GM19239 (cell line): ENCODE results near the gene CPT1B.
"Not testable (repeated sequence)": the region's sequence is repeated elsewhere in the genome, so short reads cannot be mapped to it uniquely, and the experiment has no call there.

Experiments used
- DNase-seq: peaks from one replicate; pipeline ENCODE4 v3.0.0; 2011; ENCODE audit warnings: low spot score; ENCODE audit not compliant: insufficient read length
- FAIRE-seq: peaks from 2 replicates; lab custom pipeline; 2011; peaks lifted over from hg19 to GRCh38; lab: Jason Lieb, UNC

The CPT1B gene

DNA sequence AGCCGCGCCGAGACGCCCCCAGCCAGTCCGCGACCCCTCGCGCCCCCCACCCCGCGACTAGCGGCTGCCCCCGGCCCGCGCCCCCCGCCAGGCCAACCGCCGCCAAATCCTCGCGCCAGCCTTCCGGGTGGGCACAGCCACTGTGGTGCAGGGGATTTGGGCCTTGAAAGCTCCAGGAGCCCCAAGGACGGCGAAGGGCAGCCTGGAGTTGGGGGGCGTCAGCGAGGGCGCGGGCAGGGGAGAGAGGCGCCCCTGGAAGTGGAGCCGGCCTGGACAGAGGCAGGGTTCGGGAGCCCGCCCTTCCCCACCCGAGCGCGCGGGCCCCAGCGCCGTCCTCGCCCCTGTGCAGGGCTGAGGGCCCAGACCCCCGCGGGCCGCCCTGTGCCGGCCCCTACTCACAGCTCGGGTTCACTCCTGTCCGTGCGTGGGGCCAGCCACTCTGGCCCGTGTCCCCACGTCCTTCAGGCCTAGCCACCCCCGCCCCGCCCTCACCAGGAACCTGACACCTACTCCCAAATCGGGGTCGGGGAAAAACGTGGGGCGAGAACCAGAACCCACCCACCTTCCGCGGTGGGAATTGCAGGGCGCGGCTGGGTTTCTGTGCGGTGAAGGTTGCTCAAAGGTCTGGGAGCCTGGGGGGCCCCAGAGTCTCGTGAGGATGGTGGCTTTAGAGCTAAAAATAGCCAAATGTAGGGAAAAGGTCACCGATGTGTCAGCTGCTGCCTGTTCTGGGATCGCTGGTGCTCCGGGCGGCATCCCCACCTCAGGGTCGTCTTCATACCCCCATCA is at the start of gene CPT1B:
Gene CPT1B, minus strand, starts transcription at position 441 of the 789 bp plus-strand sequence. CDS start 512 bp downstream, outside the sequence.
- DNase-seq (no peak), FAIRE-seq (no peak)

DNA sequence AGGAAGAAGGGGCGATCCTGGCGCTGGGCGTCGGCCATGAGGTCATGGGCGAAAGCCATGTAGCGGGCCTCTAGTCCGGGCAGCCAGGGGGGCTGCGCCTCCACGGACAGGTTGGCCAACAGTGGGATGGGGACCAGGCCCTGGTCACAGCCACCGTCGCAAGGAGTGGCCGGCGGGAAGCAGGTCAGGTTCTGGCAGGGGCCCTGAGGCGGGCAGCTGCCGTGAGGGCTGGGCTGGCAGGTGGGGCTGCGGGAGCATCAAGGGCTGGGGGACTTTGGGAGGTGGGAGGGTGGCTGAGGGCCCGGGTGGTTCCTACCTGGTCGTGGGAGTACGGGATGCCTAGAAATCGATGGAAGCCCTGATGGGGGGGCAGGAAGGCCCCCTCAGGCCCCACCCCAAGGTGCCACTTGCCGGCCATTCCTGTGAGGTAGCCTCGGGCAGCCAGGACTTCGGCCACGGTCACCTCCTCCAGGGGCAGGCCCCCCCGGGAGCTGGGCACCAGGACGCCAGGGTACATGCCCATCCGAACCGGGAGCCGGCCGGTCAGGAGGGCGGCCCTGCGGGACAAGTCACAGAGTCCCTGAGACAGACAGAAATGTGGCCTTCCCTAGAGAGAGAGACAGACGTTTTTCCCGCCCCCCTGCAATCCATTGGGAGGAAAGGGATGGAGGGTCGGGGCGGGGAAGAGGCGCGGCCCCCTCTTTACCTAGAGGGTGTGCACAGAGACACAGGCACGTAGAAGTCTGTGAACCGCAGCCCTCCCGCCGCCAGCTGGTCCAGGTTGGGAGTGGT is 48.8 kb upstream of the CPT1B start:
- no peak for FAIRE-seq
- no peak for DNase-seq

DNA sequence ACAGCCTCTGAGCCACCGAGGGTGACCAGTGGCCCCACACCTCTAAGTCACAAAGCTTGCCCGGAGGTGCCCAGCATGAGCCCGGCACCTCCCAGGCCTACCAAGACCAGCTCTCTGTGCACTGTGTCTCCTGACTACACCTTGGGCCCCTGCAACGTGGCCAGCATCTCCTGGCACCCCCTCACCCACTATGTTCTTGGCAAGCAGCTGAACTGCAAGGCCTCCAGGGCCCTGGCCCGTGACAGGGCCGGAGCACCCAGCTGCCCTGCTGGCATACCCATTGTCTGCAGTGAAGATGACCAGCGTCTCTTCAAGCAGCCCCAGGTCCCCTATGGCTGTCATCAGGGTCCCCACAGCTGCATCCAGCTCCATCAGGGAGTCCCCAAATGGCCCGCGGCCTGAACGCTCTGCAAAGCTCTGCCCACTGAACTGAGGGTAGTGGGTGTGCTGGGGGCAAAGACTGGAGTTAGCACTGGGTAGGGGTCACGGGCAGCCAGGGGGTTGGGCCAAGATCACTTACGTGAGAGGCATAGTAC is 48.2 kb upstream of the CPT1B start:
- no peak for FAIRE-seq
- no peak for DNase-seq

DNA sequence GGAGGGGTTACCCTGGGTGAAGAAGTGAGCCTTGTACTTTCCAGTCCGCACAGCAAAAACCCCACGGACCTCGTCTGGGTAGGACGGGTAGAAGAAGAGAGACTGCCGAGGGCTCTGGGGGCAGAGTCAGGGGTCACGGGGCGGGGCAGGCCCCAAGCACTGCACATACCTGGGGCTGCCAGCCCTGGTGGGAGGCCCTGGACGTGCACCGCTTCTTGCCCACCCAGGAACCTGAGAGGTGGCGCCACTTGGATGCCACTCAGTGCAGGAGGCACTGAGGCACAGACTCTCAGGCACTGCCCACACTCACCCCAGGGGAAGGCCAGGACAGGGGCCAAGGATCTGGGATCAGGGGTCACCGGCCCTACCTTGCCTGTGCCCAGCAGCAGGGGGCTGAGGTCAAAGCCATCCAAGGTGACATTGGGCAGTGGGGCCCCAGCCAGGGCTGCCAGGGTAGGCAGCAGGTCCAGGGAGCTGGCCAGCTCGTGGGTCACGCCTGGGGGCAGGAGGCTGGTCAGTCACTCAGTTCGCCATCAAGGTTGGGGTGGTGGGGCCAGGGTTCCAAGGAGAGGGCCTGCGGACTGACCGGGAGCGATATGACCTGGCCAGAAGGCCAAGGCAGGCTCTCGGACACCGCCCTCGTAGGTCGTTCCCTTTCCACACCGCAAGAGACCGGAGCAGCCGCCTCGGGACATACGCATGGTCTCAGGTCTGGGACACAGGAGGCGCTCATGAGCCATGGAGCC is 47.5 kb upstream of the CPT1B start:
- FAIRE-seq (no peak), DNase-seq (no peak)

DNA sequence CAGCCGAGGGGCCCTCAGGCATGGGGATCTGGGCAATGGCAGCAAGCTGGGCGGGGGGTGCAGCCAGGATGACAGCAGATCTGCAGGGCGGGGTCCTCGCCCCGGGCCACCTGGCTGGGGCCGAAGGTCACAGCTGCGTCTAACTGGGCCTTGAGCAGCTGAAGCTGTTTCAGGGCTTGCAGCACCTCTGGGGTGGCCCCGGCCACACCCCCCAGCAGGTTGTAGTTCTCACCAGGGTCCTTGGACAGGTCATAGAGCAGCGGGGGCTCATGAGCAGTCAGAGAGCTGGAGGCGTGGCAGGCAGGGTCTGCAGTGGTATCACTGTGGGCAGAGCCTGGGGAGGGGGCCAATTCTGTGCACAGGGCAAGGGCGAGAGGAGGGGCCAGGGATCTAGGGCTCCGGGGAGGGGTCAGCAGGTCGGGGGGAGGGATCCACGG is 46.9 kb upstream of the CPT1B start:
- FAIRE-seq (no peak), DNase-seq (no peak)

DNA sequence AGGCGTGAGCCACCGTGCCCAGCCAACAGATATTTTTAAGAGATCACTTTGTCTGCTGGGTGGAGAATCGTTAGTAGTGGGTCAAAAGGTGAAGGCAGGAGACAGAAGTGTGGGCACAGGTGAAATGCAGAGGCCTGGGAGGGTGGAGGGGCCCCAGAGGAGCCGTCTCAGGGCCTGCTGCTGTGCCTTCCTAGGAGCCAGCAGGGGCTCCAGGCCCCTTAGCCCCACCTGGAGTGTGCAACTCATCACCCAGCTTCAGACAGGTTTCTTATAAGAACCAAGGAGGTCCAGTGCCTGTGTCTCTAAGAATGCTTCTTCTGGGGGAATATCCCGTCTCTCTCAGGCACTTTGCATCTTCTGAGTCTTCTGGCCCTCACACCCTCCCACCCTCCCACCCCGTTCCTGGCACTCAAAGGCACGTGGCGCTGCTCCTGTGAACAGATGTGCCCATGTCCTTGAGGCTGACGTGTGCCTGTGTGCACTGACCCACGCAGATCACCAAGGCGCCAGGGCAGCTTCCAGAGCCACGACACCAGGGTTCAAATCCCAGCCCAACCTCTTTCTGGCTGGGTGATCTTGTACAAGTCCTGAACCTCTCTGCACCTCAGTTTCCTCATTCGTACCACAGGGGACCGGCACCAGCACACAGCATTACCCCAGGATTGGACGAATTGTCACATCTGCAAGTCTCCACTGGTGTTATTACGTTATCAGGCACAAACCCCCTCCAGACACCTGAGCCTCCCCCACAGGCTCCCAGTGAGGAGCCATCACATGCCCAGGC is 46.3 kb upstream of the CPT1B start:
- DNase-seq = no peak
- no peak for FAIRE-seq

DNA sequence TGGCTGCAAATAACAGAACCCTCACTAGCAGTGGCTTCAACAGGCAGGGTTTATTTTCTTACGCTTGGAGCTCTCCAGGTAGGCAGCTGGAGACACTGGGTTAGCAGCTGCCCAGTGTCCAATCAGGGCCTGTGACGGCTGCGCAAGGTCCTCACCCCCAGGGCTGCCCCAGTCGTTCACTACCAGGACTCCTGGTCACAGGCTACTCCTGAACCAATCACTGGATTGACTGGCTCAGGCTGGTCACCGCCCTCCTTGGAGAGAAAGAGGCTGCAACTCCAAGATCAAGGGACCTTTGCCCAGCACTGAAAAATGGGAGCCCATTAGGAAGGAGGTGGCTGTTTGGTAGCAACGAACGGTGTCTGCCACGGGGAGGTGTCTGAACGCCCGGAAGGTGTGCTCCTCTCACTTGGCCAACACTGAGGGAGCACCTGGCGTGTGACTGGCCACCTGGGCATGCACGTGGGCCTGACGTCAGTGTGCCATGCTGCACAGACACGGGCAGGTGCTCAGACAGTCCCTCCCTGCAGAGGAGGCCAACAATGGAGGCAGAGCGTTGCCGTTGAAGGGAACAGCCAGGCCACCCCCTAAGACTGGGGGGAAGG is 44.6 kb upstream of the CPT1B start:
- FAIRE-seq (no peak), DNase-seq (no peak)

DNA sequence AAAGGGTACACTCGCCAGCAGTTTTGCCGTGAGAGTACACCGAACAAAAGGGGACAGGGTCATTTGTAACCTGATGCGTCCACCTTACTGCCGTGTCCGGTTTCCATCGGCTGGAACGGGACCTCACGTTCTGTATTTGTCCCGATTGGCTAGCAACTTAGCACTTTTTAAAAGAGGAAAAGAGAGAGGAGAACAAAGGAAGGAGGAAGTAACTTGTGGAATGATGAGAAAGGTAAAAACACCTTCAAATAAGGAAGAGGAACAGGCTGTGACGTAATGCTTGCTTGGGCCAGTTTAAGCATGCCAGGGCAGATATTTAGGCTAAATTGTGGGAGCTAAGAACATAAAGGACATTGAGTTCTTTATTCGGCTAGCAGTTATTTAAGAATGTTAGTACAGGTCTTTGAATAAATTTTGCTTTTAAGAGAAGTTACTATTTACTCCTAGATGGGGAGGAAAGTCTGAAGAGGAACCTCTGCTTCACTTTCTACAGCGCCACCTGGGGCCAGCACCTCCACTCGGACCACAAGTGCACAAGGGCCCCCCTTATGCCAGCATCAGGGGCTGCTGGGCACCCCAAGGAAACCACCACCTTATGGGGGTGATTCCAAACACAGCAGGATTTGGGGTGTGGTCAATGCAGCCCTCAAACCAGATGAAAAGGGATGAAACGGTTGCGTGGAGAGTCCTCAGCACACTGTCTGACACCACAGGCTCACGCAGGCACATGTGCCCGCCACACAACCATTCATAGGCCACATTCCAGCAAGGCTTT is 43.9 kb upstream of the CPT1B start:
- FAIRE-seq = peak; percentile 86

DNA sequence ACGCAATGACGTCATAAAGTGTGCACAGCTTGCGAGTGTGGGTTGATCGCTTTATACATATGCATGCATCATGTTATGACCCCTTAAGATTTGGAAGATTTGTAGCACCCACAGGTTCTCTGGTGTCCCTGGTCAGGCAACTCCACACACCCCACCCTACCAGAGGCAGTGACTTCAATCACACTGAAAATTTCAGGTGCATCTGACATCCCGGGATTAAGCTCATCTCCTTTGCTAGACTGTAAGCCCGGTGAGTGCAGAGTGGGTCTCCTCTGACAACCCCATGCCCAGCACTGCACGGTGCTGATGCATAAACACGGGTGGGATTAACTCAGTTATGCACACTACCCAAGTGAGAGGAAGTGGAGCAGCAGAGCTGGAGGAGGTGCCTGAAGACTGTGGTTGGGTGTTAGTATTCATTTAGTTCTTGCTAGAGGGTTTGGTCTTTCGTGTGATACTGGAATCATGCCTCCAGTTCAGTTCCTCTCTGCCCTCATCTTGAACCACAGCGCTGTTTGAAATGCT is 43.2 kb upstream of the CPT1B start:
- DNase-seq = no peak
- peak; percentile 97 for FAIRE-seq

More for the DNA sequence above, 43.9 kb upstream of the CPT1B start:
- no peak for DNase-seq

DNA sequence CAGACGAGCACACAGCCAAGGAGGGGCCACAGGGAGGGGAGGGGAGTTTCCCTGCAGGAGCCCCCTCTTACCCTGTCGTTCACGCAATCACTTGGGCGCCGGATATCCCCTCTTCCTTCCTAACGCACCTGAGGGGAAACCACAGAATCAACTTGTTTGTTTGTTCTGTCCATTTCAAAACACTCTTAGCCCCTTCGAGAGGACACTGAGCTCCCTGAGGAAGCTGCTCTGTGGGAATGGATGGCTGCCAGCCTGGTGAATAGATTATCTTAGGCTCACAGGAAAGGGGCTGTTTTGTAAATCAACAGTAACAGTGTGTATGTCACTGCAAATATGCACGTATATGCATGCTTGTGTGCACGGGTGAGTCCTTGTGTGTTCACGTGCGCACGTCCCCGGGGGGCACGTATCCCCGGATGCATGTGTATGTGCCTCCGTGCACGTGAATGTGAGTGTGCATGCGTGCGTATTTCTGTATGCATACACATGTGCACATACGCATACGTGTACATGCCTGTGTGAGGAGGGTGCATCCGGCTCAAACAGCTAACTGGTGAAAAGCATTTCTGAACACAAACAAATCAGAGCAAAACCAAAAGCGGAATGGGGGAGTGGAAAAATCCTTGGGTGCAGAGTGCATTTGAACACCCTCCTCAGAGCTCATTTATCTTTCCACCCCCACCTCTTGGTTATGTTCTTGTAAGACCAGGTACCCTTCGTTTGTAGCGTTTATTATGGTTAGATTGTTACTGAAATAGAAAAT is 42.5 kb upstream of the CPT1B start:
- FAIRE-seq (no peak), DNase-seq (no peak)

DNA sequence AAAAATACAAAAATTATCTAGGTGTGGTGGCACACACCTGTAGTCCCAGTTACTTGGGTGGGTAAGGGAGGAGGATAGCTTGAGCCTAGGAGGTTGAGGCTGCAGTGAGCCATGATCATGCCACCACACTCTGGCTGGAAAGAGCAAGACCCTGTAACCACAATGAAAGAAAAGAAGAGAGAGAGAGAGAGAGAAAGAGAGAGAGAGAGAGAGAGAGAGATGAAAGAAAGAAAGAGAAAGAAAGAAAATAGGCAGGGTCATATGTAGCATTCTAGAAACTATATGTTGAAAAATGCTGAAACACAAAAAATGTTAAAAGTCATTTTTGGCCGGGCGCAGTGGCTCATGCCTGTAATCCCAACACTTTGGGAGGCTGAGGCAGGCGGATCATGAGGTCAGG is 36.1 kb upstream of the CPT1B start:
- DNase-seq, FAIRE-seq: not testable (repeated sequence)

DNA sequence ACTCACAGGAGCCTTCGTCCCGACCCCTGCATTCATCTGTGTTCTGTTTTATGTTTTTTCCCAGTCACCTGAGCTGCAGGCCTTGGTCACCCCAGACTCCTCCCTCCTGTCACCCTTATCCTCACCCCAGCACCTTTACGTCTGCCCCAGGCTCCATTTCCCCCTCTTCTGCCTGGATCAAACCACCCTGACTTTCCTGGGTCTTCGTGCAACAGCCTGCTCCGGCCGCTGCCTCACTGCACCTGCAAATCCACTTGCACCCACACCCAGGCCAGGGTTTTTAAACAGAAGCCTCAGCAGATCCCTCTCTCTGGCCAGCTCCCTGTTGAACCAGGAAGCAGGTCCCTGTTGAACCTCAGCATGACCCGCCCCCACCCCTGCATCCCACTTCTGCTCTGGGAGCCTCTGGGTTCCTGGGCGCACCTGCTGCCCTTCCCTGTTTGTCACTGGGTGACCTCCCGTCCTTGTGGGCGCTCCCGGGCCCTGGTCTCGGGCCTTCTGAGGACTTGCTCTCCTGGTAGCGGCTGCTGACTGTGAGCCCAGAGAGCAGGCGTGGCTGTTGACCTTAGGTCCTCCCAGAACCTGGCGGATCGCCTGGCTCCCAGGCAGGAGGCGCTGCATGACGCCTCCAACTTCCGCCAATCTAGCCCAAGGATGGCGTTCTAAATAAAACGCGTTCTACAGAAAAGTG is 35.2 kb upstream of the CPT1B start:
- DNase-seq (no peak), FAIRE-seq (no peak)

DNA sequence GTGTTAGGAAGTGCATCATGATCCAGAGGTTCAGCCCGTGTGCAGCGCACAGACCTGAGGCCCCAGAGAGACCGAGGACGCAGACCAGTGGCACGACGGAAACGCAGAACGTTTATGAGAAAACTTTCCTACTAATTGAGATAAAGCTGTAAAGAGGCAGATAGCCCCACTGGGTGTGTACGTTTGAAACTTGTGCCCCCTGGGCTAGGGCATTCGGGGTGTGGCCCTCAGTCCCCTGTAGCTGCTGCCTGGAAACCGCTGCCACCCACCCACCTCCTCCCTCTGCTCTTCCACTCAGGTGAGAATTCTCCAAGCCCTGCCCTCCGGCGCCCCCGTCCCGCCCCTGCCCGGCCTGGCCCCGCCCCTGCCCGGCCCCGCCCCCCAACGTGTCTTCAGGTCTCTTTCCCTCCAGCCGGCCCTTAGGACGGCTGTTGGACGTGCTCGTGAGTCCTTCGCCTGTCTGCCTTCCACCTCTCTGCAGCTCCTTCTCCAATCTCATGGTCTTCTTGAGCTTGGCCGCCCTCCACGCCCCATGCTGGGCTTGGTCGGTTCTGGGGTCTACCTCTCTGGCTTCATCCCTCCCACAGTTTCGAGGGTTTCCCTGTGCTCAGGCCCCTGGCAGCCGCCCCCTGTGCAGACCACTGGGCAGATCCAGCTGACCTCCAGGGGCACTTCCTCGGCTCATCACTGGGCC is 34.4 kb upstream of the CPT1B start:
- DNase-seq (peak; percentile 50), FAIRE-seq (no peak)

DNA sequence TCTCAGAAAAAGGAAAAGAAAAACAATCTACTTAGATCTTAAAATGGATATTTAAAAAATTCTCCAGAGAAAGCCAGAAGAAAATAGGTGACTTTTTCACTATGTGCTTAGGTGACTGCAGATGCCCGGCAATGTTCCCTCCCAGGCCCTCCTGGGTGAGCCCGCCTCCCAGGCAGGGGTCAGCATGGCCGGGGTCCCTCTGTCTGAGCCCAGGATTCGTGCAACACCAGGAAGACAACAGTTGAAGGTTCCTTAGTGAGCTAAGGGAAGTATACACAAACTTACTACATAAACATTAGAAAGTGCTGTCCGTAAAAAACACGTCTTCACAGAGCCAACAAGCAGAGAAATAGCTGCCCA is 33.9 kb upstream of the CPT1B start:
- DNase-seq = no peak
- FAIRE-seq = no peak

DNA sequence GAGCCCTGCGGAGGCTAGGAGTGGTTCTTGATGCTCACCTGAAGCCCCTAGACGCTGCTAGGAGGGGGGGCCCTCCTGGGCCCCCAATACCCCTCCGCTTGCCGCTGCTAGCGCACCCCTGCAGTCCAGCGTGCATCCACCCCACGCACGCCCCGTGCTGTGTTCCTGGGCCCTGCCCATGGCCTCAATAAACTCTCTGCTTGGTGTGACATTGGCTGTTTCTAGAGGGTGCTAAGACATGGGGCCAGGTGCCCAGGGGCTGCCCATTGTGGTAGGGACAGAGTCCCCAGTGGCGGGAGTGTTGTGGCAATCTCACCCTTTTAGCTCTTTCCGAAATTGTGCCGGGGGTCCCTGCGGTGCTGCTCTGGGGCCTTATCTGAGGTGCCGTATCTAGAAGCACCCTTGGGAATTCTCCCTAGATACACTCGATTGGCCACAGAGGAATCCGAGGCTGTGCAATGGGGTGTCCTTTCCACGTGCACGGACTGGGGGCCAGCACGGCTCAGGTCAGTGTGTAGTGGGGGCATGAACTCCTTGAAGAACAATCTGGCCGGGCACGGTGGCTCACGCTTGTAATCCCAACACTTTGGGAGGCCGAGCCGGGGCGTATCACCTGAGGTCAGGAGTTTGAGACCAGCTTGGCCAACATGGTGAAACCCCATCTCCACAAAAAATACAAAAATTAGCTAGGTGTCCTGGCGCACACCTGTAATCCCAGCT is 33.3 kb upstream of the CPT1B start:
- FAIRE-seq (no peak), DNase-seq (no peak)

DNA sequence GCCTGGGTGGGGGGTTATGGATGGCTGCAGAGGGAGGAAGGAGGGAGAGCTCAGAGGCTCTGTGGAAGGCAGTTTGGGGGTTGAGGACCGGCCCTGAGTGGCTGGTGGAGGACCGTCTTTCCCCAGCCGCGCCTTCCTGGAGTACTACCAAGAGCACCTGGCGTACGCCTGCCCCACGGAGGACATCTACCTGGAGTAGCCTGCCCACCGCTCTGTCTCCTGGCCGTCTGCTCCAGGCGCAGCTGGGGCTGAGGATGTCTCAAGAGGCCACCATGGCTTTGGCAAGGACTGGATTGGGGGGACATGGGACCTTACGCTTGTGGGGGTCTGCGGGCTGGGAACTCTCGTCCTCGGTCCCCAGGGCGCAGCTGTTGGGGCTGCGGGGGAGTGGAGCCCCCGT is 32.4 kb upstream of the CPT1B start:
- FAIRE-seq (no peak), DNase-seq (no peak)
